GM12878 (cell line): ENCODE results near the gene PAK5. TPM values are rescaled to one million over a fixed set of nuclear protein-coding genes. Genes with fewer than 3 reads are reported as not detected.

Source experiments
- ATAC-seq: fragments of 200-7000 bp; cut with Tn5 transposase; 3 replicates; pipeline ENCODE4 v1.9.1; 2020; ENCODE audit warnings: mild to moderate bottlenecking, moderate library complexity
- BruUV-seq: library from RNA; stranded (reverse); fragments of 400-500 nt; replicated peaks from 2 replicates; lab custom pipeline; 2021; lab: Mats Ljungman, UMichigan
- CTCF ChIA-PET: fragments of 300-600 bp; sonication (Branson Sonifier 250); formaldehyde crosslinking; extraction: SDS; loops from one replicate; lab custom pipeline; 2021; ENCODE audit warnings: inconsistent platforms; lab: Yijun Ruan, JAX
- POLR2A ChIA-PET: fragments of 350-600 bp; formaldehyde crosslinking; extraction: SDS; loops from one replicate; lab custom pipeline; 2021; ENCODE audit warnings: inconsistent platforms; lab: Charles Lee
- RAD21 ChIA-PET: fragments of 300-600 bp; sonication (Branson Sonifier 250); formaldehyde crosslinking; loops from one replicate; lab custom pipeline; 2023; ENCODE audit warnings: antibody characterized with exemption; ENCODE audit not compliant: unreplicated experiment; lab: Charles Lee
- SMC1A ChIA-PET: fragments of 300-600 bp; sonication (Branson Sonifier 250); formaldehyde crosslinking; loops from one replicate; lab custom pipeline; 2023; ENCODE audit not compliant: unreplicated experiment, uncharacterized antibody; lab: Charles Lee
- DNase-seq: peaks from one replicate; pipeline ENCODE4 v3.0.0-alpha.2; 2011; ENCODE audit warnings: low read depth, low spot score
- FAIRE-seq: peaks from 3 replicates; lab custom pipeline; 2011; peaks lifted over from hg19 to GRCh38; lab: Jason Lieb, UNC
- H2AFZ ChIP-seq: 2 replicates; pipeline ENCODE4 v1.6.0; 2011; ENCODE audit warnings: low read depth, low read length, control low read depth; ENCODE audit not compliant: control insufficient read depth
- H3K27ac ChIP-seq: 2 replicates; pipeline ENCODE4 v1.5.1; 2011; ENCODE audit warnings: control low read depth; ENCODE audit not compliant: control insufficient read depth, insufficient read depth
- H3K27me3 ChIP-seq, 2 experiments: replicated peaks in 1 of 2; 2 replicates each; pipeline versions ENCODE4 v1.6.0 to v1.6.1; 2011; ENCODE audit warnings: low read length in 1 of 2; ENCODE audit not compliant: control insufficient read depth in 2 of 2, insufficient read depth in 2 of 2
- H3K36me3 ChIP-seq, 2 experiments: 2 replicates each; pipeline ENCODE4 v1.5.1; 2011; ENCODE audit warnings: low read length in 1 of 2; ENCODE audit not compliant: control insufficient read depth in 2 of 2, insufficient read depth in 2 of 2
- H3K4me1 ChIP-seq: 2 replicates; pipeline ENCODE4 v1.6.1; 2011; ENCODE audit warnings: mild to moderate bottlenecking, low read length, moderate library complexity, mixed read lengths; ENCODE audit not compliant: control insufficient read depth, insufficient read depth
- H3K4me2 ChIP-seq: 2 replicates; pipeline ENCODE4 v1.6.0; 2011; ENCODE audit warnings: control low read depth; ENCODE audit not compliant: control insufficient read depth, insufficient read depth
- H3K4me3 ChIP-seq: fragments of 200-600 bp; sonication (generic); 2 replicates; pipeline ENCODE4 v1.5.1; 2016
- H3K79me2 ChIP-seq: 2 replicates; pipeline ENCODE4 v1.6.0; 2011; ENCODE audit warnings: low read length; ENCODE audit not compliant: control insufficient read depth, insufficient read depth
- H3K9ac ChIP-seq: 2 replicates; pipeline ENCODE4 v1.8.0; 2011; ENCODE audit warnings: low read length, control low read depth, mixed read lengths; ENCODE audit not compliant: control insufficient read depth, insufficient read depth
- H3K9me3 ChIP-seq: replicated peaks from 3 replicates; pipeline ENCODE4 v1.5.1; 2011; ENCODE audit warnings: mild to moderate bottlenecking, low read length; ENCODE audit not compliant: control insufficient read depth, insufficient read depth
- H4K20me1 ChIP-seq: 2 replicates; pipeline ENCODE4 v1.6.0; 2011; ENCODE audit not compliant: control insufficient read depth, insufficient read depth
- CBX5 ChIP-seq: sonication (generic); IDR thresholded peaks from 2 replicates; pipeline ENCODE4 v1.6.1; 2016; ENCODE audit warnings: low read depth, moderate library complexity, mild to moderate bottlenecking, inconsistent platforms
- E2F8 ChIP-seq: fragments of 450-650 bp; IDR thresholded peaks from 2 replicates; pipeline ENCODE4 v1.6.1; 2018; ENCODE audit warnings: mild to moderate bottlenecking, low read depth, moderate library complexity; ENCODE audit not compliant: partially characterized antibody
- MXI1 ChIP-seq: fragments of 150-350 bp; IDR thresholded peaks from 2 replicates; pipeline ENCODE4 v1.6.1; 2011; ENCODE audit warnings: low read depth, mild to moderate bottlenecking, inconsistent platforms, low read length, improper control_type of control experiment
- NR2C2 ChIP-seq: IDR thresholded peaks from 2 replicates; pipeline ENCODE4 v1.6.1; 2011; ENCODE audit warnings: borderline replicate concordance, low read depth; ENCODE audit not compliant: control insufficient read depth, insufficient read length
- POLR2AphosphoS2 ChIP-seq: IDR thresholded peaks from 2 replicates; pipeline ENCODE4 v1.6.1; 2011; ENCODE audit warnings: low read depth, mild to moderate bottlenecking, low read length, improper control_type of control experiment, moderate library complexity
- RAD21 ChIP-seq: IDR thresholded peaks from 2 replicates; pipeline ENCODE4 v1.6.1; 2011; ENCODE audit warnings: mild to moderate bottlenecking, low read depth, low read length, moderate library complexity; ENCODE audit not compliant: insufficient read depth
- SKIL ChIP-seq: fragments of 450-650 bp; IDR thresholded peaks from 2 replicates; pipeline ENCODE4 v1.6.1; 2017; ENCODE audit warnings: mild to moderate bottlenecking, low read depth, inconsistent platforms; ENCODE audit not compliant: poor library complexity, severe bottlenecking
- WGBS: methylation state at CpG from one replicate; pipeline ENCODE4 v1.1.6; 2016; ENCODE audit warnings: low lambda C conversion rate; ENCODE audit not compliant: insufficient replicate concordance, insufficient coverage; ENCODE audit errors: missing lambda C conversion rate; 5-methylcytosine and 5-hydroxymethylcytosine counted together
- in situ Hi-C: fragments of 300-500 bp; cut with MboI; formaldehyde crosslinking; loops from 9 replicates; pipeline ENCODE4 v1.14.3; 2018; ENCODE audit warnings: mixed read lengths
- intact Hi-C: fragments of 100-400 bp; cut with micrococcal nuclease; formaldehyde crosslinking; loops from one replicate; pipeline ENCODE4 v1.14.2; 2022; ENCODE audit not compliant: unreplicated experiment
- polyA plus RNA-seq, 11 experiments: library from polyadenylated mRNA; depleted of rRNA in 4 of 11; unstranded in 6 of 11; stranded (reverse) in 5 of 11; fragments of >200 nt; fragmentation: Nextera tagmentation in 4 of 11; fragmentation: Illumina TruSeq in 1 of 11; extraction: Ambion mirVana in 4 of 11; extraction: Trizol in 1 of 11; gene quantifications; 1 replicate in 1 of 11; 2 replicates in 10 of 11; pipeline versions ENCODE4 v1.2.1 to v1.2.3, GENCODE V29; 2011 to 2016; ENCODE audit warnings: inconsistent platforms in 2 of 11, missing spikeins in 2 of 11, low read depth in 1 of 11
- total RNA-seq, 4 experiments: library from RNA; depleted of rRNA in 3 of 4; stranded (reverse); fragments of >200 nt in 3 of 4; fragmentation: Illumina TruSeq in 1 of 4; extraction: Trizol in 1 of 4; gene quantifications; 2 replicates each; pipeline versions ENCODE4 v1.2.1 to v1.2.3, GENCODE V29; 2013 to 2021

Gene PAK5
- total and polyA plus RNA-seq, 10 of the 15 experiments (the other 5 are each of a cell fraction or from before 2014, with no cell fraction given): not detected

- POLR2A ChIA-PET: no interaction called here
- Histone ChIP-seq H4K20me1 (no peaks in the 10 kb centered on the region), H3K79me2 (no peaks in the 10 kb centered on the region), H3K4me2 (no peak overlapping the region), H3K27ac (no peak overlapping the region), H3K9me3 (no peaks in the 10 kb centered on the region), H3K9ac (no peak overlapping the region), H3K4me3 (no peak overlapping the region), H2AFZ (no peak overlapping the region), H3K36me3 (no peaks in the 10 kb centered on the region), H3K27me3 (no peaks in the 10 kb centered on the region), H3K4me1 (no peaks in the 10 kb centered on the region)
- RAD21 ChIA-PET: no interaction called here
- BruUV-seq: no TSS peak
- SMC1A ChIA-PET: no interaction called here
- 31% methylated on average over 2 of the region's 2 CpGs for WGBS
- ATAC-seq: no peak
- TF ChIP-seq SKIL (no peak), NR2C2 (no peak), CBX5 (no peak), MXI1 (no peak), RAD21 (no peak), POLR2AphosphoS2 (no peak), E2F8 (no peak)
- intact Hi-C loops: loop anchor here (10.0 kb wide), 1 partner anchor 57 kb away; no protein-coding TSS in a partner anchor
- CTCF ChIA-PET: no interaction called here
- in situ Hi-C loops: no loop called here
- no peak for FAIRE-seq
- DNase-seq: no peak
Observed at GRCh38 chr20:9711872-9712271, 127.0 kb downstream of the PAK5 start.
